Stimulated activated CD8-positive, alpha-beta memory T cell treated with anti-CD3 and anti-CD28 coated beads, Interleukin-15, amount 100 ng/mL, for 48 hours (primary cell): Measurements from ENCODE around the gene RHPN2.
A peak's percentile ranks its signal among the peaks of the same experiment; 100 is the strongest.

ENCODE experiments used
- DNase-seq, 2 donors: peaks; one replicate each; pipeline ENCODE4 v3.0.0-alpha.2; 2020; ENCODE audit warnings: low read depth in 2 of 2

The RHPN2 gene

DNA sequence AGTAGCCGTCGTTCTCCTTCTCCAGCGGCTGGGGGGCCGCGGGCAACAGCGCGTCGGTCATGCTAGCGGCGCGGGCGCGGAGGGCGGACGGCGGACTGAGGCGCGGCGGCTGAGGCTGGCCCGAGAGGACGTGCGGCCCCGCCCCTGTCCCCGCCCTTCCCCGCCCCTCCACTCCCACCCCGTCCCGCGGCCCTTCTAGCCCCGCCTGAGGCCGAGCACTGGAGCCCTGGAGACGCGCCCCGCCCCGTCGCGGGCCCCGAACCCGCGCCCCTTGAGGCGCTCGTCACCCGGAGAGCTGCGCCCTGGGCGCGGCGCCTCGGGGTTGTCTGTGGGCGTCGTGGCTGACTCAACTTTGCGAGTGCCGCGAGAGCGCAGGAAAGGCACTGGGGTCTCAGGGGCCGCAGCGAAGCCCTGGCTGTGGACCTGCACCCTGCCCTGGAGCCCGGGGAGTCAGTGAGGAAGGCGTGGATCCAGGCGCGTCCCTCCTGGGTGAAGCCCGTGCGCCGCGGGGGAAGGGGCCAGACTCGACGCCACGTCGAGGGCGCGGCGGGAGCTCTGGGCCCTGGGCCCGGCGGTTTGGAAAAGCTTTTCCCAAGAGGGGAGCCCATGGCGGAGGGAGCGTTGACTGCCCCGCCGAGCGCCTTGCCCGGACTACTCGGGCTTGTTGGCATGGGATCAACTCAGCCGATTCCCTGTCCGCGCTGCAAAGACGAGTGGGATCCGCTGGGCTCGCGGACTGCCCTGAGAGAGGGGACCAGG lies at the start of gene RHPN2:
Gene RHPN2 (minus strand): TSS at position 97 of the 759 bp plus-strand sequence. CDS start 36 bp downstream, at position 61.
- DNase-seq: peak; percentile 42 to 77

- no peak for DNase-seq
These were observed 49.6 kb upstream of the RHPN2 start for GRCh38 chr19:33114312-33114711.

DNA sequence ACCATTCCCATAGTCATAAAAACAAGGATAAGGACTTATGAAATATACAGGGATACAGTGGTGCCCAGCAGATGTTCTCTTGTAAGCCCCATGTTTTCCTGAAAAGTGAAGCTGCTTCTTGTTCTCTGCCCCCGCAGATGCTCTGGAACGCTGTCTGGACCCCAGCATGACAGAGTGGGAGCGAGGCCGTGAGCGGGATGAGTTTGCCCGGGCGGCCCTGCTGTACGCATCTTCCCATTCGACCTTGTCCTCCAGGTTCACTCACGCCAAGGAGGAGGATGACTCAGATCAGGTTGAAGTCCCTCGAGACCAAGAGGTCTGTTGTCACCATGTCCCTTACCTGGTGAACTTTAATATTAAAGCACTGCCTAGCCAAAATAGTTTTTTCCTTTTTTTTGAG lies 46.9 kb upstream of the RHPN2 start:
- no peak for DNase-seq

GRCh38 chr19:33110137-33110910 lies 45.6 kb upstream of the RHPN2 start:
- DNase-seq: no peak

DNA sequence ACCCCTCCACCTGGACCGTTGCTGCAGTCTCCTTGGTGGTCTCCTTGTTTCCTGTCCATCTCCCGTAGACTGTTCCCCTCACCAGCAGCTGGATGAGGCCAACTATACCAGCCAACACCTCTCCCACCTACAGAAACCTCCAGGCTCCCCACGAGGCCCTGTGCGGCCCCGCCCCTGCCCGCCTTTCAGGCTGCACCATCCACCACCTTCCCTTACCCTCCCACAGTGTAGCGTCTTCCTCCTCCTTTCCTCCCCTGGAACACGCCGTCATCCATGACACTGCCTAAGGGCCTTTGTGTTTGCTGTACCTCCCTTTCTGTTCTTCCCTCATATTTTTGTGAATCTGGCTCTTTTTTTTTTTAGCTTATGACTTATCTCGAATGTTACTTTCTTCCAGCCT lies 43.5 kb upstream of the RHPN2 start:
- DNase-seq: no peak

DNA sequence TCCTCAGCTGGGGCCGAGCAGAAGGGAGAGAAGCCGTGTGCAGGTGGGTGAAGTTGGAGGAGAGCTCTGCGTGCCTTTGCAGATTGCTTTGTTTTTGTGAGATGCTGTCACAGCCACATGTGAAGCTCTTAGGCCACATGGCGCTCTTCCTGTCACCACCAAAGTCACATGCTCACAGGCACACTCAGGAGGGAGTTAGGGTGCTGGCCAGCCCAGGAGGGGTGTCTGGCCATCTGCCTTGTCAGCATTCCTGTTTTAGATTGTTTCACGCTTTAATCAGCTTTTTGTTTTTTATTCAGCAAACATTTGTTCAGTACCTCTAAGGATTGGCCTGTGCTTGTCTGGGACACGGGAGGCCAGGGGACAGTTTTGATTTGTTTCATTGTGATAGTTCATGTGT lies 38.2 kb upstream of the RHPN2 start:
- no peak for DNase-seq

DNA sequence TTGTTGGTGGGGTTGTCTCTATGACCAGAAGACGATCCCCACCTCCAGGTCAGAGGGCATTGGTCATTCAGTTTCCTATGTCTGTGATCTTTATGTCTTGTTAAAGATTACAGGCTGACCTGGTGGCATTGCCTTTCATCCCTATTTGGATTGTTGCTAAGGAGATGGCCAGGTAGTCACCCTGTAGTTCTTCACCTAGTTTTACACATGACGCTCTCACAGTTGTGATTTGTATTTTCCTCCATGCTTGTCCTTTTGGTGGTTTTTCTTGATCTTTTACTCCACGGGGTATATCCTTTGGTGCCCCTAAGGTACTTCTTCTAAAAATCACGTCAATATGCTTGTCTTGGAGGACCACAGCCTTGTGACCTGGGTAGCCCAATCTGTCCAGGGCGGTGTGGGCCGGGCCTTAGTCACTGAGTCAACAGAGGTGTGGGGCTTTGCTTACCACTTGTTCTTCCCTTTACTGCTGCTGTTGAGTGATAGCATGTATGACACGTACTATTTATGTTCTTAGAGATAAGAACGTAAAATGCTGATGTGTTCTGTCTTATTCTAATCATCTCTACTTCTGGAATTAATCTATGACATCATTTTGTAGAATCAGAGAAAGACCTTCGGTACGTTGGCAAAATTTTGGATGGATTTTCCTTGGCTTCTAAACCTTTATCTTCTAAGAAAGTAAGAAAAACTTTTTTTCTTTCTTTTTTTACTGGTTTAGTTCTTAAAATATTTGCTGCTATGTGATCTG lies 36.4 kb upstream of the RHPN2 start:
- DNase-seq: no peak

DNA sequence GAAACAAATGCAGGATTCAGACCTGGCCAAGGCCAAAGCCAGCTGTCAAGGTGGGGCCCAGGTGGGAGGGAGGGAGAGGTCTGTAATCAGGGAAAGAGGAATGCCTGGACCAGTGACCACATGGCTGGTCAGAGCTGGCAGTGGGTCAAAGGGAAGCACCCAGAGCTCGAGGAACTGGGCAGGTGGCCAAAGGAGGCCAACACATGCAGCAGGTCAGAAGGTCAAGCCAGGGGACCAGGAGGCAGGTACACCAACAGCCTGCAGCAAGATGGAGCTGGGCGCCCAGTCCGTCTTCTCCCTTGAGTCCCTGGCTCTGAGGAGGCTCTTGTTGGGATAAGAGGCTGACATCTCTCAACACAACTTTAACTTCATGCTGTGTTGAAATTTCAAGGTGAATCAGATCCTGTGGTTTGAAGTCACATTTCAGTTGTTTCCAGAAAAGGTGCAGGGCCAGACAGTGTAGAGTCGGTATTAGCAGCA lies 33.4 kb upstream of the RHPN2 start:
- no peak for DNase-seq

- DNase-seq: no peak
These were observed 31.3 kb upstream of the RHPN2 start for GRCh38 chr19:33096005-33096404.

- no peak for DNase-seq
These were observed 29.9 kb upstream of the RHPN2 start for GRCh38 chr19:33094436-33095067.

GRCh38 chr19:33093420-33094210 lies 28.9 kb upstream of the RHPN2 start:
- no peak for DNase-seq

DNA sequence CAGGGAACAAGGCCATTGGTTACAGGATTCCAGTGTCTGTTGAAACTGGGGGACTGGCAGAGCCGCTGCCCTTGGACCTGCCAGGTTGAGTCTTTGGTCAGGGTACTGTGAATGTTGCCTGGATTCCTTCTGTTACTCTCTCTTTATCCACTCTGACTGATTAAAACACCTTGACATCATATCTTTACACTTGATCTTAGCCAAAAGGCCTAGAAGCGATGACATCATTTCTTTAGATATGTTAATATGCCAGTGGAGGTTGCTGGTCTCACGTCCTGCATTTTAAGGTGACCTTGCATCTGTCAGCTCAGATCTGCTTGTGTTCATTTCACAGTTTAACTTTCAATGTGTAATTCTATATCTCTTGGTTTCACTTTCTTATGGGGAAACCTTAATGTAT lies 25.5 kb upstream of the RHPN2 start:
- DNase-seq: no peak

GRCh38 chr19:33089010-33089409 lies 24.3 kb upstream of the RHPN2 start:
- no peak for DNase-seq

GRCh38 chr19:33086955-33087354 lies 22.3 kb upstream of the RHPN2 start:
- DNase-seq: no peak

GRCh38 chr19:33085570-33086128 lies 21.0 kb upstream of the RHPN2 start:
- DNase-seq: no peak

GRCh38 chr19:33080761-33081681 lies 16.3 kb upstream of the RHPN2 start, which contains the start of gene GPATCH1:
Gene GPATCH1, plus strand, starts transcription at chr19:33081181. Its CDS starts 13 bp downstream, at chr19:33081194.
- peak; percentile 76 to 79 for DNase-seq

- DNase-seq: no peak
These were observed 10.8 kb upstream of the RHPN2 start for GRCh38 chr19:33075519-33075918.

GRCh38 chr19:33071887-33072286 lies 7.2 kb upstream of the RHPN2 start:
- DNase-seq: no peak

- DNase-seq: no peak
These were observed 2.4 kb upstream of the RHPN2 start for GRCh38 chr19:33067121-33067520.
